ENCODE data around the gene PCYT2.
"Not testable (repeated sequence)": the region's sequence is repeated elsewhere in the genome, so short reads cannot be mapped to it uniquely, and the experiment has no call there.

Gene PCYT2

GRCh38 chr17:81927152-81927652, 16.0 kb upstream of the PCYT2 start:
- peak; percentile 39 for DNase-seq

- DNase-seq: peak; percentile 69
These were observed 15.4 kb upstream of the PCYT2 start for GRCh38 chr17:81926451-81927151.

- no peak for DNase-seq
These were observed 14.8 kb upstream of the PCYT2 start for GRCh38 chr17:81925860-81926450.

GRCh38 chr17:81924557-81925532, 13.6 kb upstream of the PCYT2 start:
- no peak for DNase-seq

- no peak for DNase-seq
These were observed 12.4 kb upstream of the PCYT2 start for GRCh38 chr17:81923302-81924260.

GRCh38 chr17:81922566-81923301, 11.5 kb upstream of the PCYT2 start:
- no peak for DNase-seq

GRCh38 chr17:81921996-81922565, 10.9 kb upstream of the PCYT2 start:
- no peak for DNase-seq

GRCh38 chr17:81921537-81921862, 10.3 kb upstream of the PCYT2 start:
- no peak for DNase-seq

GRCh38 chr17:81920612-81921536, 9.7 kb upstream of the PCYT2 start:
- DNase-seq: no peak

- no peak for DNase-seq
These were observed 7.8 kb upstream of the PCYT2 start for GRCh38 chr17:81918832-81919545.

GRCh38 chr17:81918333-81918669, 7.1 kb upstream of the PCYT2 start:
- DNase-seq: not testable (repeated sequence)

- DNase-seq: peak; percentile 79
These were observed 6.5 kb upstream of the PCYT2 start, which contains the start of gene SIRT7 for GRCh38 chr17:81917565-81918332. Gene SIRT7, minus strand, starts transcription at chr17:81918176. Its CDS starts 45 bp downstream, at chr17:81918131.

GRCh38 chr17:81916234-81917001, 5.2 kb upstream of the PCYT2 start:
- DNase-seq: no peak

GRCh38 chr17:81915331-81915730, 4.1 kb upstream of the PCYT2 start:
- DNase-seq: no peak

GRCh38 chr17:81914103-81914850, 3.1 kb upstream of the PCYT2 start:
- DNase-seq: no peak

- no peak for DNase-seq
These were observed 2.3 kb upstream of the PCYT2 start for GRCh38 chr17:81913394-81914102.

All from activated CD8-positive, alpha-beta memory T cell treated with anti-CD3 and anti-CD28 coated beads, Interleukin-2, amount 50 U/mL, for 4 hours (primary cell).